Activated CD8-positive, alpha-beta memory T cell treated with anti-CD3 and anti-CD28 coated beads, Interleukin-2, amount 50 U/mL, for 4 hours (primary cell): ENCODE measurements around the gene PCDHB3.
"Not testable (repeated sequence)": the region's sequence is repeated elsewhere in the genome, so short reads cannot be mapped to it uniquely, and the experiment has no call there.

Source experiments
- DNase-seq: peaks from one replicate; pipeline ENCODE4 v3.0.0-alpha.2; 2020

Gene PCDHB3

DNA sequence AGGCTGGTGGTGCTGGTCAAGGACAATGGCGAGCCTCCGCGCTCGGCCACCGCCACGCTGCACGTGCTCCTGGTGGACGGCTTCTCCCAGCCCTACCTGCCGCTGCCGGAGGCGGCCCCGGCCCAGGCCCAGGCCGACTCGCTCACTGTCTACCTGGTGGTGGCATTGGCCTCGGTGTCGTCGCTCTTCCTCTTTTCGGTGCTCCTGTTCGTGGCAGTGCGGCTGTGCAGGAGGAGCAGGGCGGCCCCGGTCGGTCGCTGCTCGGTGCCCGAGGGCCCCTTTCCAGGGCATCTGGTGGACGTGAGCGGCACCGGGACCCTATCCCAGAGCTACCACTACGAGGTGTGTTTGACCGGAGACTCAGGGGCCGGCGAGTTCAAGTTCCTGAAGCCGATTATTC is 37.1 kb downstream of the PCDHB3 start:
- not testable (repeated sequence) for DNase-seq

GRCh38 chr5:141149812-141150211 is 49.5 kb downstream of the PCDHB3 start, which contains the start of gene PCDHB6:
TSS of gene PCDHB6 (plus strand) at chr5:141150057. CDS start at chr5:141150258, 201 bp downstream.
- no peak for DNase-seq

DNA sequence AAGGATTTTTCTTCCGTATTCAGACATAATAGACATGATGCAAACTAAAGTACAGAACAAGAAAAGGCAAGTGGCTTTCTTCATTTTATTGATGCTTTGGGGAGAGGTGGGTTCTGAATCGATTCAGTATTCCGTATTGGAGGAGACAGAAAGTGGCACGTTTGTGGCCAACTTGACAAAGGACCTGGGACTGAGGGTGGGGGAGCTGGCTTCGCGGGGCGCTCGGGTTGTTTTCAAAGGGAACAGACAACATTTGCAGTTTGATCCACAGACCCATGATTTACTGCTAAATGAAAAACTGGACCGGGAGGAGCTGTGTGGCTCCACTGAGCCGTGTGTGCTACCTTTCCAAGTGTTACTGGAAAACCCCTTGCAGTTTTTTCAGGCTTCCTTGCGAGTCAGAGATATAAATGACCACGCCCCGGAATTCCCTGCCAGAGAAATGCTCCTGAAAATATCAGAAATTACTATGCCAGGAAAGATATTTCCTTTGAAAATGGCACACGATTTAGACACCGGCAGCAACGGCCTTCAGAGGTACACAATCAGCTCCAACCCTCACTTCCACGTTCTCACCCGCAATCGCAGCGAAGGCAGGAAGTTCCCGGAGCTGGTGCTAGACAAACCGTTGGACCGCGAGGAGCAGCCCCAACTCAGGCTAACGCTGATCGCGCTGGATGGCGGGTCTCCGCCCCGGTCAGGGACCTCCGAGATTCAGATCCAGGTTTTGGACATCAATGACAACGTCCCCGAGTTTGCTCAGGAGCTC is 50.1 kb downstream of the PCDHB3 start:
- no peak for DNase-seq

DNA sequence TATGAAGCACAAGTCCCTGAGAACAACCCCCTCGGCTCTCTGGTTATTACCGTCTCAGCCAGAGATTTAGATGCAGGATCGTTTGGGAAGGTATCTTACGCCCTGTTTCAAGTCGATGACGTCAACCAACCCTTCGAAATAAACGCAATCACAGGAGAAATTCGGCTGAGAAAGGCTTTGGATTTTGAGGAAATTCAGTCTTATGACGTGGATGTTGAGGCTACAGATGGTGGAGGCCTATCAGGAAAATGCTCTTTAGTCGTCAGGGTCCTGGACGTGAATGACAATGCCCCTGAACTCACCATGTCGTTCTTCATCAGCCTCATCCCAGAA is 50.7 kb downstream of the PCDHB3 start:
- no peak for DNase-seq

- not testable (repeated sequence) for DNase-seq
Measured at GRCh38 chr5:141151632-141152031, 51.4 kb downstream of the PCDHB3 start.

- not testable (repeated sequence) for DNase-seq
Measured at GRCh38 chr5:141152096-141152495, 51.8 kb downstream of the PCDHB3 start.
